Measurements from ENCODE around the gene FOXN3. TPM values are rescaled to one million over a fixed set of nuclear protein-coding genes. Genes with fewer than 3 reads are reported as not detected.
"Not testable (repeated sequence)": the region's sequence is repeated elsewhere in the genome, so short reads cannot be mapped to it uniquely, and the experiment has no call there.

FOXN3 gene
- total RNA-seq, 1 donor from 2014 or later: 87.6 TPM

DNA sequence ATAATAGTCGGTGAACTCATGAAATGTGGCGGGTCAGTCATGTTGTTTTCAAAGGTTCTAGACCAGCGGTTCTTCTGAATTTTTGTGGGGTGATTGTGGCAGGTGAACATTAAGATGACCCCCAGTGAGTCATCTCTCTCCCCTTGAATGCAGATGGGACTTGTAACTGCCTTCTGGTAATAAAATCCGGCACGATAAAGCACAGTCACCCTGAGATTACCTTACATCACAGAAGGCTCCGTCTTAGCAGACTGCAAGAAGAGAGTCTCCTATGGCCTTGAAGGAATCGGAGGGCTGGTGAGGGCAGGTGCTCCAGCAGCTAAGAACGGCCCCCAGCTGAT, 189.6 kb downstream of the FOXN3 start:
- intact Hi-C loops (cut with DNase I): no loop called here

DNA sequence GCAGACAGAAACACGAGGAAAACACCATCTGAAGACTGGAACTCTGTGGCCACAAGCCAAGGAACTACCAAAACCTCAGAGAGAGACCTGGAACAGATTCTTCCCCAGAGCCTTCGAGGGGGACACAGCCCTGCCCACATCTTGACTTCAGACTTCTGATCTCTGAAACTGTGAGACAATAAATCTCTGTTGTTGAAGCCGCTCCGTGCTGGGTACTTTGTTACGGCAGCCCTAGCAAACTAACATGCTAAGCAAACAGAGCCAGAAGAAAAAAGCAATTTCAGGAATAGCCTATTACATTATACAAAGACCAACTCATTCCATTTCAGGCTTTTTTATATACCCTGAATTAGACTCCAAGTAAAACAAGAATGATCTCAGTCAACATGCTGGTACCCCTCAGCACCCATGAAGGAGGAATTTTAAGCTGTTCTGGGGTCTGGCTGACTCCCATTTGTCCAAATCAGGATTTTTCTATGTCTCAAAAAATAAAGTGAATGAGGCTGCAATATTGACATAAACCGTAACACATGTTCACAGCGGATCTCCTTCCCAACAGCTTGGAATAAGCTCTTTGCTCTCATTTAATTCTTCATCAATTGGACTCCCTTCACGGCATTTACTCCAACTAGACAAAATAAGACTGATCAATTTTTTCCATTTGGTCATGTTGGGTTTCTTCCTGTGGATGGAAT, 190.1 kb downstream of the FOXN3 start:
- intact Hi-C loops (cut with DNase I): no loop called here

More for the DNA sequence above, 189.6 kb downstream of the FOXN3 start:
- DNase-seq (ENCODE audit: low spot score): no peak

DNA sequence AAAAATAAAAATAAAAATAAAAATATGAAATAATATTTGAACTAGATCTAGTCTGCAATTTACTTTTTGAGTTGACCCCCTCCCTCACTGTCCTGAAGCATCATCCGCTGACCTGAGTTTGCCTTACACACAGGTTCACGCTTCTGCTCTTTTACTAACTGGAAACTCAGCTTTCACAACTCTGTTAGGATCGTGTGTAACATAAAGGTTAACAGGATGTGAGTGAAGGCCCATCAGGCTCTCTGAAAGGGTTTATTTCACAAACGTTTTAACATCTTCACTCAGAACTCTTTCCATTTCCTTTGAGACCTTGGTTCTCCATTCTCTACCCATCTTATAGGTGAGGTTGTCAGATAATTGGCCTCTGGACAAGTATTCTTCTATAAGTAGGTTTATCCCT, 191.4 kb downstream of the FOXN3 start:
- DNase-seq (ENCODE audit: low spot score): no peak
- intact Hi-C loops (cut with DNase I): no loop called here

More for the DNA sequence above, 190.1 kb downstream of the FOXN3 start:
- no peak for DNase-seq (ENCODE audit: low spot score)

DNA sequence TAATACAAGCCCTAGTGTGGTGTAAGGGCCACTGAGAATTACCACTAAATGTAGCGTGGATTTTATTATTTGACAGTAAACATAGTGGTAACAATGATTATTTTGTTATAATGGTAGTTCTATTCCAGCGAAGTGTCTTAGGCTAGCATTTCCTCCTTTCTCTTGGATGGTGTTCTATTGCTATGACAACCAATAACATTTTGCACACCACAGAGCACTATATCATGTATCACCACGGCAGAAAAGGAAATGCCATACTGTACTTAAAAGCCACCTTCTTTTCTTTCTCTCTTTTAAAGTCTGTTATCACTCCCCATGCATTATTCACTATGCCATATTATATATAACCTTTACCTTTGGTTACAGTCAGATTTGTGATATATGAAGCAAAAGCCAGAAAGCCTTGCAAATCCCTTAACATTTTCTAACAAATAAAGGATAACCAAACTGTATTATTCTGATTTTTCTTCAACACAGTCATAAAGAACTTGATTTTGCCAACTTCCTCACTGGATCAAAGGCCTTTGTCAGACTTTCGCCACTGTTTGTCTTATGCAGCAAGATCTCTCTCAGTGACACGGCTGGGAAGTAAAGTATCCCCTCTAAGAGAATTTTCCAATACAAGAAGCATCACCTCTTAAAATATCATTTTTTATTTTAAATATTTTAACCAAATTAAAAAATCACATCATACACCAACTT, 195.8 kb downstream of the FOXN3 start:
- no peak for DNase-seq (ENCODE audit: low spot score)
- intact Hi-C loops (cut with DNase I): no loop called here

DNA sequence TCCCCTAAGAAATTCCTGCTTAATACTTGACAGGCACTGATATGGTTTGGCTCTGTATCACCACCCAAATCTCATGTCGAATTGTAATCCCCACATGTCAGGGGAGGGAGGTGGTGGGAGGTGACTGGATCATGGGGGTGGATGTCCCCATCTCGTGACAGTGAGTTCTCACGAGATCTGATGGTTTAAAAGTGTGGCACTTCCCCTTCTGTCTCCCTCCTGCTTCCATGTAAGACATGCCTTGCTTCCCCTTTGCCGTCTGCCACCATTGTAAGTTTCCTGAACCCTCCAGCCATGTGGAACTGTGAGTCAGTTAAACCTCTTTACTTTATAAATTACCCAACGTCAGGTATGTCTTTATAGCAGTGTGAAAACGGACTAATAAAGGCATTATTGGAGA, 198.0 kb downstream of the FOXN3 start:
- no peak for DNase-seq (ENCODE audit: low spot score)
- intact Hi-C loops (cut with DNase I): no loop called here

DNA sequence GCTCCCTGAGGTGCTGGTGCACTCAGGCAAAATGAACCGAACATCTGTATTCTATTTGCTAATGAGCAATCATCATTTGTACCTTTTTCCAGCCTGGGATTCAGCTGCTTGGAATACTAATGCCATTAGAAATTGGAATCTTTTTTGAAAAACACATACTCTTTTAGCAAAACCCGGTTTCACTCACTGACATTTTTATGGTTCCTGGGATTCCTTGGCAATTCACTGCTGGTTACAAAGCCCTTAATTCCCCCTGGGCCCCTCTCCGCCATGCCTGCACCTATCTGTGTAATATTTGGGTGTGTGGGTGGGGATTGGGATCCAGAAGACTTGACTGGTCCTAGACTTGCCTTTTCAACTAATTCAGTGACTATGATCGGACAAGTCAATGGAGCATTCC, 199.1 kb downstream of the FOXN3 start:
- intact Hi-C loops (cut with DNase I): no loop called here
- DNase-seq (ENCODE audit: low spot score): no peak

DNA sequence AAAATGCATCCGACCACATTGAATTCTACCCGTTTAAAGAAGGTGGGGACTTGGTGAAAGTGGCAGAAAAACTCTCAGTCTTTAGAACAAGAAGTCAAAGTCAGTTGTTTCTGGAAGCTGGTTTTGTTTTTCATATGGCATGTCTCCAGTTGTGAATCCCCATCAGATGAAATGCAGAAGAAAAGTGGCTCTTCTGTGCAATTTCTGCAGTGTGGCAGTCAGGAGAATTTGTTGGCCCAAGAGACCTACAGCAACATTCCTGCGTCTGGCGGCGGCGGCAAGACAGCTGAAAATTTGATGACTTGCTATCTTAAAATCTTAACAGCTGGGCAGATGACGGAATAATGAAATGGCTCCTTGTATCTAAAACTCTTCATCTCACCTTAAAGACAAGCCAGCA, 201.5 kb downstream of the FOXN3 start:
- intact Hi-C loops (cut with DNase I): no loop called here

DNA sequence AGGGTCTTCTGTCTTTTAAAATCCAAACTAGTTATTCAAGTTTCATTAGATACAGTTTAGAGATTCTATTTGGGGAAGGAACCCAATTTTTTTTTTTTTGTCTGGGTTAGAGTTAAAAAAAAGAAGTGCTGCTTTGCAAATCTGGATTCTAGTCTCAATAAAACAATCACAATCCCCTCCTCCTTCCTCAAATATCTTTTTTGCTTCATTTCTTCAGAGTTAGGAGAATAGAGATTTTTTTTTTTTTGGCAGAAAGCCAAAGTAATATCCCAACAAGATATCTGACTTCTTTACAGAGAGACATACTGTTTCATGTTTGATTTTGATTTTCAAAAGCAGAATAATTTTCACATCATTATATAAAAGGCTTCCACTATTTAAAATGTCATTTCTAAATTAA, 201.9 kb downstream of the FOXN3 start:
- intact Hi-C loops (cut with DNase I): no loop called here

More for the DNA sequence above, 201.5 kb downstream of the FOXN3 start:
- DNase-seq (ENCODE audit: low spot score): no peak

DNA sequence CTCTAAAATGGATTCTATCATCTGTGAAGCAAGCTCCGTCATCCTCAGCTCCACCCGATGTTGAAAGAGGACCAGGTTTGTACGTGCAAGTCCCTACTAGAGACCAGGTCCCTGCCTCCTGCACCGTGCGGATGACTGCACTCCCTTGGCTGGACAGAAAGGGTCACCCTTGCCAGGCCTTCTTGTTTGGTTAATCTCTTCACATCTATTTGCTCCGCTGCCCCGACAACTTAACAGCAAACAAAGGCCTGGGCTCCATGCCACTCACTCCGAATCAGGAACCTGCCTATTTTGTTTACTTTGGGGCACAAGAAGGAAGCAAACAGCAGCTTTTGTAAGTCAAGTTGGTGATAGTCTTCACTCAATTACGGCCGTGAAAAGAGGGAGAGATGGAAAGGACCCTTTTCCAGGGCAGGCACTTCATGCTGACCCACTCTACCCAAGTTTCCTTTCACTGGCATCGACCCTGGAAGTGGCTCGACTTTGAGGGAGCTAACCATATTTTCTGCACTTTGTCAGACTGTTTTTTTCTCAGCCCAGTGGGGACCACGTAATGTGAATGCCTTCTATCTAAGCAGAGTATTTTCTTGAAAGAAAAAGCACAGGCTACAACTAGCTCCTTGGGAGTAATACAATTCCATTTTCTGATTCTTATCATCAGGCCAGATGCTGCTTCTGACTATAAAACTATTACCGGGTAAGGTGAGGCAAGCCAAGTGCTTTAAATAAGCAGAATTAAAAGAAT, 202.6 kb downstream of the FOXN3 start:
- DNase-seq (ENCODE audit: low spot score): no peak
- intact Hi-C loops (cut with DNase I): no loop called here

More for the DNA sequence above, 201.9 kb downstream of the FOXN3 start:
- DNase-seq (ENCODE audit: low spot score): no peak

DNA sequence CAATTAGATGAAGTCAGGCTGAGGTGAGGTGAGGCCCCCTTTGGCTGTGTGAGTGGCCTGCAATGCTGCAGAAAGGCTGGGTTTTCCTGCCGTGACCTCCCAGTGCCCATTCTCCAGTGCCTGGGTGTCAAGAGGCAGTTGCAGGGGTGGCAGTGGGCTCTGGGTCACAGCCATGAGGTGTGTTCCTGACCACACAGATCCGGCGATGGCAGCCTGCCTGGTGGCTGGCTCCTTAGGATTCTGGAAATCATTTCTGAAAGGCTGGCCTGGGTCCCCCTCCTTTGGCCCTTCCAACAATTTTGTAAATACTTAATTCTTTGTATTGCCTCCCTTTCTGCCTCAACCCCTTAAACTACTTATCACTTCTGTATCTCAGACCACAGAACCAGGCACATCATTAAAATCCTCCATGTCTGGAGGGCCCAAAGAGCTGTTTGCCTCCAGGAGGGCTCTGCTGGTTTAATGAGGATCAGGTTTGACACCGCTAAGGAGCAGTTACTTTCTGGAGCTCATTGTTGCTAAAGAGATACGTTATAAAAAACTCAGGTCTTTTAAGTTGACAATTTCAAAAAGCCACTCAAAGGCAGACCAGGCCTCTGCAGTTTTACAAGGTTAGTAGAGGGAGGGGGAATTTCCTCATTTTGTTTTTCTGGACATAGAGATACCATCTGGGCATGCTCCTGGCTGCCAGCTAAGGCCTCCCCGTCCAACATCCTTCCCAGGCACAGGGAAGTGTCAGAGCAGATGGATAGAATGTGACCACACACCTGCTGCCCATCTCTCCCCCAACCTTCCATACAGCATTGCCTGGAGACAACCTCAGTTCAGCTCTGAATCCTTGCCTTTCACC, 204.4 kb downstream of the FOXN3 start:
- DNase-seq (ENCODE audit: low spot score): no peak
- intact Hi-C loops (cut with DNase I): no loop called here

DNA sequence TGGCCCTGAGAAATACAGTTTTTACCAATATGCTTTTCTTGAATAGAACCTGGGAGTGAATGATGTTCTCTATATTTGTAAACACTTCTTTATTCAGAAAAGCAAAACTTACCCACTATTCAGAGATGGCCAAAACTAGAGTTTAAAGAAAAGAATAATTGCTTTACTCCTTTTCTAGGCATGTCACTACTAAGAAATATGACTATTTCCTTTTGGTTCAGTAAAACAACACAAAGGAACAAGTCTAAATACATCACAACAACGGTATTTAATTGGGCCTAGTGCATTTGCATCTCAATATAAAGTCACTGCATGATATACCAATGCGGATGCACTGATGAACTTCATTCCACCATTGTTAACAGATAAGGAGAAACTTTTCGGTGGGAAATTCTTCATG, 207.5 kb downstream of the FOXN3 start:
- no peak for DNase-seq (ENCODE audit: low spot score)
- intact Hi-C loops (cut with DNase I): no loop called here

DNA sequence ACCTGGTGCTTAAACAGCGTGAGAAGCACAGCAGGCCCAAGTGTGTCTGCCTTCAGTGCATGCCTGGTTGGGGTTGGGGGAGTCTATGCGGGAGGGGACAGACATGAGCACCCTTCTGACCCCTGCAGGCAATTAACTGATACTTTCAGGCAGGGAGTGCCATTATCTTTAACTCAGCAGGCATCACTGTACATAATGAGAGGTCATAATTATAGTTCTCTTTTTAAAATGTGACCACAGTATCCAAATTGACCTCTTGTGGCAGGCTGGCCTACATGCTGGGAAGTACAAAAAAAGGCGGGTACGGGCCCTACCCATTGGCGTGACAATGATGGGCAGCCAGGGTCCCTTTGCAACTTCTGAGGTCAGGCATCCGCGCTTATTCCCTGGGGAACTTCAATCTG, 209.1 kb downstream of the FOXN3 start:
- no peak for DNase-seq (ENCODE audit: low spot score)
- intact Hi-C loops (cut with DNase I): no loop called here

DNA sequence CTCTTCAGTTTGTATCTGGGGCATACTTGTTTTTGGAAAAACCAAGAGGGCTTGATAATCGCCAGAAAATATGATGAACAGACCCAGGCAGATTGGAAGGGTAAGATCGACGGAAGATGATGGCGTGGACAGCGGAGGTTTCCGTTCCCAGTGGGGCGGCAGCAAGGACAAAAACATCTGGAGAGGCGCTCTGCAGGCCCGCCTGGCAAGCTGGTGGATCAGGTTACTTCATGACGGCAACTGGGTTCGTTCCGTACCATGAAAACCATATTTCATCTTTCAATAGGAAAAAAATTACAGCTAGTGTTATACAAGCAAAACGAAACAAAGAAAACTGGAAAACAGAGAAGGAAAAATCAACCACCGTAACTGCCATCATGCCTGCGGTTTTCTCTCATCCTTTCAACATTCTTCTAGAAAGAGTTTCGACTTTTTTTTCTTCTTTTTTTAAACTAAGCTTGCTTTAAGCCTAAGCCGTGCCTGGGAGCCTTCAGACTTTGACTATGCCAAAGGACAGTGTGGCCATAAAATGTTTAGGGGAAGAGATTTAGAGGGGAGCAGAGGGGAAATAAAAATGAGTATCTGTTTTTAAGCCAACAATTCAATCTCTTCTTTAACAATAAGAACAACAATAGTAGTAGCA, 210.5 kb downstream of the FOXN3 start:
- intact Hi-C loops (cut with DNase I): no loop called here
- DNase-seq (ENCODE audit: low spot score): no peak

DNA sequence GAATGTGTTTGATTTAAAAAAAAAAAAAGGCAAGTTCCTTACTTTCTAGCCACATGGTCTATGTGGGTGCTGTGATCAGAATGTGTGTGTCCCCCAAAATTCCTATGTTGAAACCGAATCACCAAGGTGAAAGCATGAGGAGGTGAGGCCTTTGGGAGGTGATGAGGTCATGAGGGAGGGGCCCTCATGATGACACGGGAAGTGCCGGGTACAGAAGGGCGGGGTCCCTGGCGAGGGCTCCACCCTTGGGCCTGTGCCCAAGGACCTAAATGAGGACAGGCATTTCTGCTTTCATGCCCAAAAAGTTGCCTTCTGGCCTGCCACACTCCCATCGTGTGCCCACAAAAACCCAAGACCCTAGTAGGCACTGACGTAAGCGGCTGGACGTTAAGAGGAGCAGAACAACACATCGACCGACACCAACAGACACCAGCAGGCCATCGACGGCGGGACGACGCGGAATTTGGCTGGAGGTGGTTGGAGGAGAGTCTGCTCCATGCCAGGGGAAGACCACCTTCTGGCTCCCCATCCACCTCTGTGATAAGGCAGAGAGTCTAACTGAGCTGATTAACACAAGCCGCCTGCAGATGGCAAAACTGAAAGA, 211.8 kb downstream of the FOXN3 start:
- DNase-seq (ENCODE audit: low spot score): no peak
- intact Hi-C loops (cut with DNase I): no loop called here

DNA sequence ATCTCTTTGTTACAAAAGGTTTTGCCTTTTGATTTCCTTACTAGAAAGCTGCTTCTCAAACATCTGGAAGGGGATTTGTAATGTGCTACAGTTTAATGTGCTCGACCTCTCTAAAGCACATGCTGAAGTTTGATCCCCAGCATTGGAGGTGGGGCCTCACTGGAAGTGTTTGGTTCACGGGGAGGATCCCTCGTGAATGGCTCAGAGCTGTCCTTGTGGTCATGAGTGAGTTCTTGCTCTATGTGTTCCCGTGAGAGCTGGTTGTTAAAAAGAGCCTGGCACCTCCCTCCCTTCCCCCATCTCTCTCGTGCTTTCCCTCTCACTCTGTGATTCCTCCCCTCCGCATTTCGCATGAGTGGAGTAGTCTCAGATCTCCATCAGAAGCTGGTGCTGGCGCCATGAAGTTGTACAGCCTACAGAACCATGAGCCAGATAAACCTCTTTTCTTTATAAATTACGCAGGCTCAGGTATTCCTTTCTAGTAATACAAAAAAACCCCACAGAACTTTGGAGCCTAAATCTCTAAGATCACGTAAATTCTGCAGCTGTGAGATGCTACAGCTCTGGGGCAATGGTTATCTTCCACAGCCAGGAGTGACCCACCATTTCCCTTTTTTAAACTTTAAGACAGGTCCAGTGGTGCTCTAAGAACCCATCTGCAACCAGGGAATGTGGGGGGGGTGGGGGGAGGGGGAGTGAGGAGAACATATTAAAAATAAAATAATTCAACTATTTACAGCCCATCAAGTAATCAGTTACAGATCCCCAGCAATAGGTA, 214.4 kb downstream of the FOXN3 start:
- intact Hi-C loops (cut with DNase I): no loop called here
- no peak for DNase-seq (ENCODE audit: low spot score)

DNA sequence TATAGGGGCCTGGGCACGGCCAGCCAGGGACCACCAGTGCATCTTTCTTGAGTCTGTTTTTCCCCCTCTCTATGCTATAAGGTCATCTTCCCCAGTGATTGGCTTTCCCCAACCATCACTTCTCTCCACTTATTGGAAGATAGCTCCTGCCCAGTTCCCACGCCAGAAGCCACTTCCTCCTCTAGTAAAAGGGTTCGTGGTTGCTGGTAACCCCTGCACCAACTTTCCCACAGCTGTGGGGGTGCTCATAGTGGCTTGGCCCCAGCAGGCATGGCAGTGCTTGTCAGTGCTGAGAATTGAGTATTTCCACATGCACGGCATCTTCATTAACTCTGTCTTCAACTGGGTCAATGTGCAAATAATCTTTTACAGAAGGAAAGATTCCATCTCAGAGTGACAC, 215.4 kb downstream of the FOXN3 start:
- intact Hi-C loops (cut with DNase I): no loop called here
- DNase-seq (ENCODE audit: low spot score): no peak

DNA sequence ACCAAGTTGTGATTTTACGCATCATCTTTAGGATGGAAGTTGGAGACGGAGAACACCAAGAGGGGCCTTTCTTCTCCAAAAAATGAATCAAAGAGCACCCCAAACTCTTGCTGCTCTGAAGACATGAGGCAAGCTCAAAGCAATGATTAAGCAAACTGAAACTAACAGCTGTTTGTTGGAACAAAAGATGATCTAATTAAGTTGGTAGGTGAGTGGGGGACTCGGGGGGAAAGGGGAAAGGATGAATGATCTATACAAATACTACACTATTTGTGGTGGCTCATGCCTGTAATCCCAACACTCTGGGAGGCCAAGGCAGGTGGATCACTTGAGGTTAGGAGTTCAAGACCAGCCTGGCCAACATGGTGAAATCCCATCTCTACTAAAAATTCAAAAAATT, 217.7 kb downstream of the FOXN3 start:
- DNase-seq (ENCODE audit: low spot score); intact Hi-C loops (cut with DNase I): not testable (repeated sequence)
